ENCODE data around the gene CTDSPL. TPM values are rescaled to one million over a fixed set of nuclear protein-coding genes. Genes with fewer than 3 reads are reported as not detected.

CTDSPL gene
- total RNA-seq, 1 donor: 33.6 TPM

- H3K4me3 ChIP-seq (ENCODE audit: low read depth, low read length): no peak overlapping the region
- no peak for DNase-seq (ENCODE audit: low read depth)
- no peak for TF ChIP-seq CTCF (IDR thresholded peaks at IDR 0.05; ENCODE audit: insufficient read depth, low read length)
Observed at GRCh38 chr3:37907371-37907770, 45.7 kb downstream of the CTDSPL start.

GRCh38 chr3:37907906-37908305, 46.2 kb downstream of the CTDSPL start:
- TF ChIP-seq CTCF (IDR thresholded peaks at IDR 0.05; ENCODE audit: insufficient read depth, low read length): no peak
- no peak for DNase-seq (ENCODE audit: low read depth)
- H3K4me3 ChIP-seq (ENCODE audit: low read depth, low read length): no peak overlapping the region

DNA sequence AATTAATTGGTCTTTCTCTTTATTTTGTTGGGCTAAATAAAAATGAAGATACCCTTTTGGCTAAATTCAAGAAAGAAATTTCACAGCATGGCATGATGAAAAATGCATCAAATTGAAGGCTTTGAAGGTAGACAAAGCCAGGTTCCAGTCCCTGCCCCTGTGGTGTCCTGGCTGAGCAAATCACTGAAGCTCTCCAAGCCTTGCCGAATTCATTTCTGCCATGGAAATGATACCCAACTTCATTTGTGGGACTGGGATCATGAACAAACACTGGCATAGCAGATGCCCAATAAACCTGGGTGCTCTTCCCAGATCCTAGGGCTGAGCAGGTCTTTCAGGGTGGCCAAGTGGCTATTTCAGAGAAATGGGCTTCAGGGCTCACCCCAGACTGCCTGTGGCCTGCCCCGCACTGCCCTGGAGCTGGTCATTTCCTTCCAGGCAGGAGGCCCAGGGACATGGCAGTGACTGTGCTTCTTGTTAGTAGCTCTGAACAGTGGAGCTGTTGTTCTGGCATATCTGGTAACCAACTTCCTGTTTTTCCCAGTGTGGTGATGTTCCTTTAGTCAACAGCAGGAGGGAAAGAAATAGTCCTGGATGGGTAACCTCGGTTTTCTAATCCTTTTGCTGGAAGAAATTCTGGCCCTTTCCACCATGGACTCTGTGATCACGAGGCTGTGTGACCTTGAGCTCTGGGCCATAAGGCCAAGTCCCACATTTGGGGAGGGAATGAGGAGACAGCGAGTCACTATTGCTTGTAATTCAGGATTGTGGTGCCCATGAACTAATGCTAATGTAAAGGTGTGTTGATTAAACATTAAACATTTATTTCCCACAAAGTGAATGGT, 47.6 kb downstream of the CTDSPL start:
- TF ChIP-seq CTCF (IDR thresholded peaks at IDR 0.05; ENCODE audit: insufficient read depth, low read length): no peak
- H3K4me3 ChIP-seq (ENCODE audit: low read depth, low read length): no peak overlapping the region
- DNase-seq (ENCODE audit: low read depth): no peak

DNA sequence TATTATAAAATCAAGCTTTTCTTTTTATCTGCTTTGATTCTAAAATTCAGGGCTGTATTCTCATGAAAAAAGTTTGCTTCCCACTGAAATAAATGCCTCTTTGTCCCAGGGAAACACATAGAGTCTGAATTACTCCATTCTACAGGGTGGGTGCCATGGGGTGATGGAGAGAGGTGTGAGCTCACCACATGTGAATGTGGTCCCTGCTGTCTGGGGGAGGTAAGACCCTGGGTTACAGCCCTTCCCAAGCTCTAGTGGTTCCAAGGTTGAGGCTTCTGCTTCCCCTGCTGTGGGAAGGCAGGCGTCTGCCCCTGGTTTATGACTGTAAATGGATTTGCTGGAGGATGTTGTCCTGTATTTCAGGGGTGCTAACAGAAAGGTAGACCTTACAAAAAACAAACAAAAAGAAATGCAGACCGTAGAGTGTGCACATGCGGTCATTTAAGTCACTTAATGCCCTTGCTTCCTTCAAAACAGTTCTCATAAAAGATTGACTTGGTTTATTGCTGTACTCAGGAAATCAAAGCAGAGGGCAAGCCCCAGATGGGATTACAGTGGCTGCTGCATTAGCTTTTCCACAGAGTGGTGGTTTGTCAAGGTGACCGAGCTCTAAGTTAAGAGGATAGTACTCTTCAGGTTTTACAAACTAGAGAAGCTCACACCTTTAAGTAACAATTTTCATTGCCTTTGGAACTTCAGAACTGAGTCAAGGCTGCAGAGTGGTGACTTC, 49.2 kb downstream of the CTDSPL start:
- no peak overlapping the region for H3K4me3 ChIP-seq (ENCODE audit: low read depth, low read length)
- no peak for TF ChIP-seq CTCF (IDR thresholded peaks at IDR 0.05; ENCODE audit: insufficient read depth, low read length)
- DNase-seq (ENCODE audit: low read depth): no peak

- DNase-seq (ENCODE audit: low read depth): no peak
- no peak overlapping the region for H3K4me3 ChIP-seq (ENCODE audit: low read depth, low read length)
- no peak for TF ChIP-seq CTCF (IDR thresholded peaks at IDR 0.05; ENCODE audit: insufficient read depth, low read length)
Observed at GRCh38 chr3:37912052-37912733, 50.5 kb downstream of the CTDSPL start.

- no peak for TF ChIP-seq CTCF (IDR thresholded peaks at IDR 0.05; ENCODE audit: insufficient read depth, low read length)
- H3K4me3 ChIP-seq (ENCODE audit: low read depth, low read length): no peak overlapping the region
- DNase-seq (ENCODE audit: low read depth): no peak
Observed at GRCh38 chr3:37913522-37913921, 51.8 kb downstream of the CTDSPL start.
